H1 (cell line): ENCODE measurements around the gene TRAPPC12. TPM values are rescaled to one million over a fixed set of nuclear protein-coding genes. Genes with fewer than 3 reads are reported as not detected.

ENCODE experiments used
- CTCF ChIA-PET: fragments of 300-600 bp; sonication (Branson Sonifier 250); formaldehyde crosslinking; loops from one replicate; lab custom pipeline; 2021; ENCODE audit not compliant: partially characterized antibody; lab: Charles Lee
- POLR2A ChIA-PET: fragments of 300-600 bp; sonication (Branson Sonifier 250); formaldehyde crosslinking; loops from one replicate; lab custom pipeline; 2021; ENCODE audit warnings: inconsistent platforms; ENCODE audit not compliant: partially characterized antibody; lab: Charles Lee
- DNase-seq, 2 experiments: peaks; one replicate each; pipeline versions ENCODE4 v3.0.0 to v3.0.0-alpha.2; 2010 to 2022; ENCODE audit warnings: low spot score in 2 of 2, low read depth in 1 of 2, mixed read lengths in 1 of 2
- FAIRE-seq: peaks from 2 replicates; lab custom pipeline; 2011; peaks lifted over from hg19 to GRCh38; lab: Jason Lieb, UNC
- H2AFZ ChIP-seq: 2 replicates; pipeline ENCODE4 v1.8.1; 2012; ENCODE audit warnings: low read length, inconsistent platforms
- H2AK5ac ChIP-seq: 2 replicates; pipeline ENCODE4 v1.6.1; 2013; ENCODE audit warnings: low read depth, low read length
- H2BK120ac ChIP-seq: replicated peaks from 2 replicates; pipeline ENCODE3; 2013; ENCODE audit warnings: low read depth, low read length, inconsistent platforms
- H2BK12ac ChIP-seq: 2 replicates; pipeline ENCODE4 v1.6.1; 2013; ENCODE audit warnings: low read depth, low read length
- H2BK15ac ChIP-seq: 2 replicates; pipeline ENCODE4 v1.6.1; 2013; ENCODE audit warnings: low read length
- H2BK20ac ChIP-seq: 2 replicates; pipeline ENCODE4 v1.6.1; 2013; ENCODE audit warnings: low read length
- H2BK5ac ChIP-seq: 2 replicates; pipeline ENCODE4 v1.6.1; 2013; ENCODE audit warnings: low read depth, low read length
- H3K14ac ChIP-seq: 2 replicates; pipeline ENCODE4 v1.6.1; 2013; ENCODE audit warnings: inconsistent platforms; ENCODE audit not compliant: insufficient read length
- H3K18ac ChIP-seq: 2 replicates; pipeline ENCODE4 v1.6.1; 2013; ENCODE audit warnings: low read length; ENCODE audit errors: extremely low read depth
- H3K23ac ChIP-seq: 2 replicates; pipeline ENCODE4 v1.6.1; 2013; ENCODE audit warnings: inconsistent platforms; ENCODE audit not compliant: insufficient read length
- H3K23me2 ChIP-seq: 2 replicates; pipeline ENCODE4 v1.6.1; 2013; ENCODE audit warnings: low read depth, low read length
- H3K27ac ChIP-seq: 2 replicates; pipeline ENCODE4 v1.6.1; 2011; ENCODE audit warnings: low read depth, low read length, inconsistent platforms
- H3K27me3 ChIP-seq, 4 experiments: replicated peaks in 1 of 4; 1 replicate in 1 of 4; 2 replicates in 3 of 4; pipeline versions ENCODE4 v1.6.1 to v1.8.1; 2011 to 2013; ENCODE audit warnings: low read length in 3 of 4, mild to moderate bottlenecking in 3 of 4, inconsistent platforms in 2 of 4, mixed read lengths in 2 of 4, moderate library complexity in 1 of 4; ENCODE audit not compliant: control insufficient read depth in 3 of 4, insufficient read depth in 3 of 4; ENCODE audit errors: extremely low read depth in 1 of 4
- H3K36me3 ChIP-seq, 4 experiments: 2 replicates each; pipeline versions ENCODE4 v1.6.1 to v1.8.1; 2011 to 2013; ENCODE audit warnings: mild to moderate bottlenecking in 4 of 4, low read length in 3 of 4, moderate library complexity in 2 of 4, control low read depth in 1 of 4, inconsistent platforms in 1 of 4; ENCODE audit not compliant: insufficient read depth in 4 of 4, control insufficient read depth in 2 of 4
- H3K4ac ChIP-seq: replicated peaks from 2 replicates; pipeline ENCODE3; 2013; ENCODE audit warnings: low read length, low read depth, mixed read lengths, inconsistent platforms; ENCODE audit not compliant: insufficient read length
- H3K4me1 ChIP-seq, 4 experiments: replicated peaks in 1 of 4; 1 replicate in 1 of 4; 2 replicates in 3 of 4; pipeline versions ENCODE4 v1.6.1 to v1.8.1; 2011 to 2013; ENCODE audit warnings: low read length in 3 of 4, inconsistent platforms in 2 of 4, mixed read lengths in 1 of 4; ENCODE audit not compliant: insufficient read depth in 4 of 4, control insufficient read depth in 3 of 4
- H3K4me2 ChIP-seq, 2 experiments: 2 replicates each; pipeline versions ENCODE4 v1.6.1 to v1.8.1; 2011 to 2013; ENCODE audit warnings: low read depth in 2 of 2, low read length in 2 of 2, control low read depth in 1 of 2, inconsistent platforms in 1 of 2, mild to moderate bottlenecking in 1 of 2; ENCODE audit not compliant: insufficient read depth in 1 of 2
- H3K4me3 ChIP-seq, 4 experiments: fragments of 200-600, 300-600 bp in 1 of 4; sonication (generic), shearing (Covaris generic), sonication (Bioruptor Twin) in 1 of 4; 2 replicates each; pipeline versions ENCODE4 v1.5.1 to v1.8.1; 2011 to 2016; ENCODE audit warnings: low read length in 4 of 4, low read depth in 3 of 4, control low read depth in 2 of 4, inconsistent platforms in 2 of 4, mild to moderate bottlenecking in 2 of 4, mixed read lengths in 1 of 4, moderate library complexity in 1 of 4; ENCODE audit not compliant: insufficient read depth in 2 of 4; ENCODE audit errors: extremely low read depth in 1 of 4
- H3K56ac ChIP-seq: replicated peaks from 2 replicates; pipeline ENCODE3; 2013; ENCODE audit warnings: low read depth, mild to moderate bottlenecking, mixed read lengths, low read length, inconsistent platforms; ENCODE audit not compliant: insufficient read length
- H3K79me1 ChIP-seq: 2 replicates; pipeline ENCODE4 v1.6.1; 2013; ENCODE audit warnings: low read depth, low read length, control low read depth
- H3K79me2 ChIP-seq, 2 experiments: 2 replicates each; pipeline versions ENCODE4 v1.6.1 to v1.8.1; 2012 to 2013; ENCODE audit warnings: low read length in 2 of 2, mild to moderate bottlenecking in 2 of 2, inconsistent platforms in 1 of 2; ENCODE audit not compliant: insufficient read depth in 2 of 2, control insufficient read depth in 1 of 2
- H3K9ac ChIP-seq, 4 experiments: replicated peaks in 1 of 4; 1 replicate in 1 of 4; 2 replicates in 3 of 4; pipeline versions ENCODE4 v1.6.1 to v1.8.1; 2011 to 2013; ENCODE audit warnings: low read depth in 3 of 4, low read length in 3 of 4, control low read depth in 2 of 4, mild to moderate bottlenecking in 2 of 4, moderate library complexity in 2 of 4, inconsistent platforms in 1 of 4; ENCODE audit errors: extremely low read depth in 1 of 4
- H3K9me3 ChIP-seq, 2 experiments: 2 replicates each; pipeline versions ENCODE4 v1.6.1 to v1.8.1; 2012 to 2013; ENCODE audit warnings: mild to moderate bottlenecking in 2 of 2, moderate library complexity in 2 of 2, control low read depth in 1 of 2, inconsistent platforms in 1 of 2, low read depth in 1 of 2, low read length in 1 of 2, mixed read lengths in 1 of 2; ENCODE audit not compliant: insufficient read depth in 2 of 2
- H4K20me1 ChIP-seq, 2 experiments: replicated peaks in 1 of 2; 2 replicates each; pipeline versions ENCODE3 to v1.8.1; 2011 to 2013; ENCODE audit warnings: inconsistent platforms in 2 of 2, low read length in 2 of 2, mild to moderate bottlenecking in 1 of 2; ENCODE audit not compliant: insufficient read depth in 2 of 2, control insufficient read depth in 1 of 2
- H4K5ac ChIP-seq: 2 replicates; pipeline ENCODE4 v1.6.1; 2013; ENCODE audit warnings: low read length, low read depth, mixed read lengths, inconsistent platforms; ENCODE audit not compliant: insufficient read length
- H4K8ac ChIP-seq: 2 replicates; pipeline ENCODE4 v1.8.0; 2013; ENCODE audit warnings: mild to moderate bottlenecking, moderate library complexity, low read length, inconsistent platforms; ENCODE audit not compliant: insufficient read depth; ENCODE audit errors: extremely low read depth
- H4K91ac ChIP-seq: replicated peaks from 2 replicates; pipeline ENCODE3; 2013; ENCODE audit warnings: low read length, mixed read lengths, inconsistent platforms; ENCODE audit not compliant: insufficient read length
- CEBPB ChIP-seq: IDR thresholded peaks from 2 replicates; pipeline ENCODE4 v1.6.1; 2012; ENCODE audit warnings: low read depth, low read length
- GABPA ChIP-seq: IDR thresholded peaks from 2 replicates; pipeline ENCODE4 v1.6.1; 2011; ENCODE audit warnings: mild to moderate bottlenecking, low read length, moderate library complexity, borderline replicate concordance; ENCODE audit not compliant: insufficient read depth
- JUND ChIP-seq: IDR thresholded peaks from 2 replicates; pipeline ENCODE4 v1.6.1; 2011; ENCODE audit warnings: mild to moderate bottlenecking, improper control_type of control experiment, low read length
- MAX ChIP-seq: IDR thresholded peaks from 2 replicates; pipeline ENCODE4 v1.6.1; 2012; ENCODE audit warnings: inconsistent platforms
- RNF2 ChIP-seq: fragments of 200-900, 300-1000 bp; sonication (generic); IDR thresholded peaks from 2 replicates; pipeline ENCODE4 v1.7.1; 2016; ENCODE audit warnings: borderline replicate concordance, low read depth, mild to moderate bottlenecking, antibody characterized with exemption, low read length; ENCODE audit not compliant: poor library complexity, severe bottlenecking; ENCODE audit errors: missing control alignments
- SIN3A ChIP-seq, 2 experiments: IDR thresholded peaks in 1 of 2; conservative IDR thresholded peaks in 1 of 2; 2 replicates each; pipeline ENCODE4 v1.6.1; 2011 to 2012; ENCODE audit warnings: low read length in 2 of 2, improper control_type of control experiment in 1 of 2, low read depth in 1 of 2, mild to moderate bottlenecking in 1 of 2
- SP2 ChIP-seq: IDR thresholded peaks from 2 replicates; pipeline ENCODE4 v1.6.1; 2012; ENCODE audit warnings: mild to moderate bottlenecking, low read length, inconsistent platforms
- SP4 ChIP-seq: IDR thresholded peaks from 2 replicates; pipeline ENCODE4 v1.6.1; 2012; ENCODE audit warnings: low read length, inconsistent platforms
- TCF12 ChIP-seq: IDR thresholded peaks from 2 replicates; pipeline ENCODE4 v1.6.1; 2011; ENCODE audit warnings: low read depth, mild to moderate bottlenecking, low read length
- TEAD4 ChIP-seq: IDR thresholded peaks from 2 replicates; pipeline ENCODE4 v1.6.1; 2012; ENCODE audit warnings: low read depth, low read length, inconsistent platforms, mixed read lengths
- USF2 ChIP-seq: IDR thresholded peaks from 2 replicates; pipeline ENCODE4 v1.6.1; 2011; ENCODE audit warnings: low read length, improper control_type of control experiment
- WGBS, 2 experiments: shearing (Covaris generic) in 1 of 2; methylation state at CpG; one replicate each; pipeline versions ENCODE4 v1.1.6 to v1.1.7; 2013 to 2015; ENCODE audit warnings: low lambda C conversion rate in 2 of 2, mixed read lengths in 2 of 2, inconsistent platforms in 1 of 2, low coverage in 1 of 2, missing lambda C conversion rate in 1 of 2; ENCODE audit not compliant: insufficient replicate concordance in 2 of 2, insufficient coverage in 1 of 2, insufficient read length in 1 of 2; ENCODE audit errors: extremely low coverage in 1 of 2, missing lambda C conversion rate in 1 of 2; 5-methylcytosine and 5-hydroxymethylcytosine counted together
- polyA plus RNA-seq, 7 experiments: library from polyadenylated mRNA; depleted of rRNA in 3 of 7; stranded (reverse) in 5 of 7; unstranded in 2 of 7; fragments of >200 nt in 5 of 7; fragments of 200-250 nt in 2 of 7; gene quantifications; 1 replicate in 5 of 7; 2 replicates in 1 of 7; 4 replicates in 1 of 7; pipeline versions ENCODE4 v1.2.1 to v1.2.3, GENCODE V29; 2011 to 2013; ENCODE audit warnings: missing spikeins in 2 of 7, mixed read lengths in 2 of 7
- total RNA-seq: library from RNA; stranded (reverse); fragmentation: NEBNext Ultra II Directional; extraction: Animal tissue kit (Norgen Biotek cat#: 25700); gene quantifications from 2 replicates; pipeline ENCODE4 v1.2.1, GENCODE V29; 2021

The TRAPPC12 gene
- total and polyA plus RNA-seq, 2 of the 8 experiments (the other 6 are each of a cell fraction or from before 2014, with no cell fraction given): 35.0 to 67.3 TPM

- Histone ChIP-seq H3K79me2 (no peaks in the 10 kb centered on the region), H3K4ac (no peak overlapping the region), H3K27me3 (no peaks in the 10 kb centered on the region), H3K9ac (no peak overlapping the region), H3K56ac (no peak overlapping the region), H3K4me1 (peaks cover 0 to 2% (median 0%) of the 10 kb centered on the region in 4 experiments; a peak in 1 of 7 replicates), H2BK5ac (no peak overlapping the region), H2AK5ac (no peak overlapping the region), H3K79me1 (no peaks in the 10 kb centered on the region), H3K9me3 (no peaks in the 10 kb centered on the region), H3K36me3 (peaks cover 0 to 14% (median 1%) of the 10 kb centered on the region in 4 experiments; a peak in 5 of 8 replicates), H4K5ac (no peak overlapping the region), H3K4me2 (no peak overlapping the region), H4K91ac (no peak overlapping the region), H3K4me3 (no peak overlapping the region), H3K14ac (no peak overlapping the region), H3K23me2 (no peaks in the 10 kb centered on the region), H2BK120ac (no peak overlapping the region), H4K8ac (no peak overlapping the region), H2BK12ac (no peak overlapping the region), H2BK15ac (no peak overlapping the region), H2AFZ (no peak overlapping the region), H4K20me1 (no peaks in the 10 kb centered on the region), H3K27ac (no peak overlapping the region), H3K23ac (no peak overlapping the region), H2BK20ac (no peak overlapping the region), H3K18ac (no peak overlapping the region)
- FAIRE-seq (no peak), DNase-seq (no peak)
- CTCF ChIA-PET: interaction anchor here (1.0 to 12.1 kb wide), 4 partner anchors 9 to 52 kb away, joined by 3 to 123 read pairs (median 4); no protein-coding TSS in a partner anchor
- WGBS, 2 experiments: 94% methylated on average over 31 of the region's 31 CpGs; no CpG with 5 or more reads in 1 of the 2 experiments
- POLR2A ChIA-PET: interaction anchor here (0.8 kb wide), 1 partner anchor 90 kb away, joined by 3 read pairs; the partner anchor contains the start of gene RNASEH1
- TF ChIP-seq MAX (no peak), SP4 (no peak), SIN3A (conservative IDR thresholded peaks at IDR 0.05 in 1 of 2, IDR thresholded peaks at IDR 0.05 in 1 of 2; ENCODE audit: low read depth in 1 of 2, low read length in 2 of 2) (no peak), GABPA (no peak), USF2 (no peak), TCF12 (no peak), SP2 (no peak), CEBPB (no peak), RNF2 (no peak), TEAD4 (no peak), JUND (no peak)
Measured at GRCh38 chr2:3468296-3468988, 88.9 kb downstream of the TRAPPC12 start.
